Activated T-cell treated with anti-CD3 and anti-CD28 coated beads, Interleukin-2, amount 50 U/mL, for 48 hours (primary cell): Measurements from ENCODE around the gene CARD11.

Experiments used
- DNase-seq, 2 experiments: peaks; one replicate each; pipeline ENCODE4 v3.0.0-alpha.2; 2020

The CARD11 gene

DNA sequence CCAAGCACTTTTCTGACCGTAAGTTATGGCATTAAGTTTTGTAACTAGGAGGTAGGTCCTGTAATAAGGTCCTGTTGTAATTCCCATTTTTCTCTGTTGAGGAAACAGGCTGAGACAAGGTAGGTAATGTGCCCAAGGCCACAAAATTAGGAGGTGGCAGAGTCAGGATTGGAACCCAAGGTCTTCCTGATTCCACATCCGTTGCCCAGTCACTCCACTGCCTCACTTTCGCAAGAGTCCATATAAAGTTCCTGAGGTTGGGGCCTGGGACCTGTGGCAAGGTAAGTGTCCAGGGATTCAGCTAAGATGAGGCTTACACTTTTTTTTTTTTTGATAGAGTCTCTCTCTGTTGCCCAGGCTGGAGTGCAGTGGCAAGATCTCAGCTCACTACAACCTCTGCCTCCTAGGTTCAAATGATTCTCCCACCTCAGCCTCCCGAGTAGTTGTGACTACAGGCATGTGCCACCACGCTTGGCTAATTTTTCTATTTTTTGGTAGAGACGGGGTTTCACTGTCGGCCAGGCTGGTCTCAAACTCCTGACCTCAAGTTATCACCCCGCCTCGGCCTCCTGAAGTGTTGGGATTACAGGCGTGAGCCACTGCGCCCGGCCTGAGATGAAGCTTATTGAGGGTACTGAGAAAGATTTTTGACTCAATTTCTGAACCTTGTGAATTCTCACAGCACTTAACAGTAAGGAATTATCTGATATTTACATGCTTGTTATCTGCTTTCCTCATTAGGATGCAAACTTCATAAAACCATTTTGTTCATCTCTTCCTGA lies 179.3 kb downstream of the CARD11 start:
- DNase-seq: peak; percentile 28 to 39

DNA sequence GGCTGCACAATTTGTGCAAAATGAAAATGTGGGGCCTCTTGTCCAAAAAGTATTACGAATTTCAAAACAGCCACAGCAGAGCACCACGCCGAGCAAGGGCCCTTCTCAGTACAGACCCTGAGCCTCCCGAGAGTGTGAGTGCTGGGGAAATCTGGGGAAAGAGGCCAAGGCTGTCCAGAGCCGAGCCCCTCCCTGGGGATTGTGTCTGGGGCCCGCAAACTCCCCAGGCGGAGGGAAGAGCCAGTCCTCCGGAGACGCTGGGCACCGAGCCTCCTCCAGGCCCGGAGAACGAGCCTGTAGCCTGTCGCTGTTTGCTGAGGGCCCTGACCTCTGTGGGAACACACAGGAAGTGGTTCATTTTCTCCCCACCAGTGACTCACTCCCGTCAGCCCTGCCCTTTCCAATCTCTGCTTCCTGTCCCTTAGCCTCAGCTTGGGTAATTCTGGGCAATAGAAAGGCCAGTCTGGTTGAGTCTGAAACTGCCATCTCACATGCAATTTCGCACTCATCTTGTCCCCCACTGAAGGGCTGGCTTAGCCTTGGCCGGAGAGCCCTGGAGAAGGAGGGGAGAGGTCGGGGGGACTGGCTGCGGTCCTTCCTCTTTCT lies 180.1 kb downstream of the CARD11 start:
- DNase-seq: peak; percentile 83 to 87

DNA sequence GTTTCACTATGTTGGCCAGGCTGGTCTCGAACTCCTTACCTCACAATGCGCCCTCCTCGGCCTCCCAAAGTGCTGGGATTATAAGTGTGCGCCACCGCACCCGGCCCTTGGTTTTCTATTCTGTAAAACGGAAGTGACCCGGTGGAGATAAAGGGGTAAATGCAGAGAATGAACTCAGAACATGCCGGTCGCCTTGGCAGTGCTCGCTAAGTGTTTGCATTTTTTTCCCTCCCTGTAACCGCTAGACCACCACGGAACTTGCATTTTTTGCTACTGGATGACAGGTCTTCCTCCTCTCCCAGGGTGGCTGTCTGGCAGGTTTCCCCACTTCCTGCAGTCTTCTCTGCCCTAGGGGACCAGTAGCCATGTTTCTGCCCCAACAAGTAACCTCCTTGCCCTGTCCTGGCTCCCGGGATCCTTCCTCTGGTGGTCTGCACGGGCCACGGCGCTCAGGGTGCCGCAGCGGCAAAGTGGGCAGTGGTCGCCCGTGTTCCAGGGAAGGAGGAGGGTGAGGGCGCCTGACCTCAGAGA lies 180.8 kb downstream of the CARD11 start:
- DNase-seq: peak; percentile 52 to 53

DNA sequence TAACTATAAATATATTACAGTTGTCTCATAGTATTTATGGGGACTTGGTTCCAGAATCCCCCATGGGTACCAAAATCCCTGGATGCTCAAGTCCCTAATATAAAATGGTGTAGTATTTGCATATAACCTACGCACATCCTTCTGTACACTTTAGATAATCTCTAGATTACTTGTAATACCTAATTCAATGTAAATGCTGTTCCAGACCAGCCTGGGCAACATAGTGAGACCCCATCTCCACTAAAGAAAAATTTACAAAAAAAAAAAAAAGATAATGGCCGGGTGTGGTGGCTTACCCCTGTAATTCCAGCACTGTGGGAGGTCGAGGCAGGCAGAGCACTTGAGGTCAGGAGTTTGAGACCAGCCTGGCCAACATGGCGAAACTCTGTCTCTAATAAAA lies 182.2 kb downstream of the CARD11 start:
- no peak for DNase-seq

DNA sequence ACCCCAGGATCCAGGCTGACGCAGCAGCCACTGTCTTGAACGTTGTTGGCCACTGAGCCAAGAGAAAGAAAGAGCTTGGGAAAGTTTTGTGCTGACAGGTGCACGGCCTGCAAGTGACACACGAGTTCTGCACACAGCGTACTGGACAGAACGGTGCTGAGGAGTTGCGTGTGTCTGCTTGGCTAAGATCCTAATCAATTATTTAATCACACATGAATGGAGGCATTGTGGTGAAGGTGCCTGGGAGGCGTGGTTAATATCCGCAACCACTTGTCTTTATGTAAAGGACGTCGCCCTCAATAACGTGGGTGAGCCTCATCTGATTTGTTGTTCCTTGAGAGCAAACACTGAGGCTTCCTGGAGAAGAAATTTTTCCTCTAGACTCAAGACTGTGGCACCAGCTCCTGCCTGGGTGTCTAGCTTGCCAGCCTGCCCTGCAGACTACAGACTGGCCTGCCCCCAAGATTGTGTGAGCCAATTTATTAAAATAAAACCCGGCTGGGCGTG lies 183.0 kb downstream of the CARD11 start:
- DNase-seq: no peak

DNA sequence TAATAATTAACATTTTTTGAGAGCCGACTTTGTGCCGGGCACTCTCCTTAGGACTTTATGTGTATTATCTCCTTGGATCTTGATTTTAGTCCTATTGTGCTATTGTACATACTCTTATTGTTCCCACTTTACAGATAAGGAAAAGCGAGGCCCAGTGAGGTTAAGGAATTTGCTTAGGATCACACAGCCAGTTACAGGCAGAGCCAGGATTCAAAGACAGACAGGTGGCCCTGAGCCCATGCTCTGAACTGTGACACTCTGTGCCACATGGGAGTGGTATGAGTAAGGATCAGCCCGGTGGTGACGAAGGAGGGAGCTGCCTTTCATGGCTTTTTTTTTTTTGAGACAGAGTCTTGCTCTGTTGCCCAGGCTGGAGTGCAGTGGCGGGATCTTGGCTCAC lies 183.7 kb downstream of the CARD11 start:
- no peak for DNase-seq

DNA sequence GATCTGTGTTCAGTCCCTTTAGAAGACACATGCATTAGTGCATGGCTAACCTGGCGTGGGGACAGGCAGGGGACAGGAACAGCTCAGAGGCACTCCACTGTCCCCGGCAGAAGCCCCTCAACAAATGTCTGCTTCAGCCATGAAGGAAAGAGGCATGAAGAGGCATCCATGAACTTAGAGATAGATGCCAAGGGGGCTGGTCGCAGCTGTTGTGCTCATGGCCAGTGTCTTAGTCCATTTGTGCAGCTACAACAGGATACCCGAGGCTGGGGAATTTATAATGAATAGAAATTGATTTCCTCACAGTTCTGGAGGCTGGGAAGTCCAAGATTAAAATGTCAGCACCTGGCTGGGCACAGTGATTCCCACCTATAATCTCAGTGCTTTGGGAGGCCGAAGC lies 185.0 kb downstream of the CARD11 start:
- no peak for DNase-seq

DNA sequence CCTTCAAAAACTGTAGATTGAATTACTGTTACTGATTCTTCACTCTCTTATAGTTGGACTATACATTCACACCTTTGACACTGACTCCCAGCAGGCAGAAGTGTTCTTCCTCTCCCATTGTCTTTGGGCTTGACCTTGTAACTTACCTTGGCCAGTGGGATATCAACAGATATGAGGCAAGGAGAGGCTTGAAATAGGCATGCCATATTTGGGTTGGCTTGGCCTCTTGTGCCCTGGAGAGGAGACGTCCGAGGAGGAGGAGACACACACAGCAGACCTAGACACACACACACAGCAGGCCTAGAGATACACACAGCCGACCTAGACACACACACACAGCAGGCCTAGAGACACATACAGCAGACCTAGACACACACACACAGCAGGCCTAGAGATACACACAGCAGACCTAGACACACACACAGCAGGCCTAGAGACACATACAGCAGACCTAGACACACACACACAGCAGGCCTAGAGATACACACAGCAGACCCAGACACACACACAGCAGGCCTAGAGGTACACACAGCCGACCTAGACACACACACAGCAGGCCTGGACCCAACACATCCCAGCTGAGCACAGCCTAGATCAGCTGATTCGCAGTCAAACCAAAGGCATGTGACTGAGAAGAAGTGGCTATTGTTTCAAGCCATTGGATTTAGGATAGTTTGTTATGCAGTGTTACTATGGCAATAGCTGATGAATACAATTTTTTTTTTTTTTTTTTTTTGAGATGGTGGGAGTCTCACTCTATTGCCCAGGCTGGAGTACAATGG lies 187.1 kb downstream of the CARD11 start:
- DNase-seq: no peak
